HG02759 (cell line): ENCODE measurements around the gene CCL11.

Experiments used
- ATAC-seq: cut with Tn5 transposase; IDR thresholded peaks from one replicate; pipeline ENCODE4 v1.9.1; 2021; ENCODE audit warnings: mild to moderate bottlenecking, moderate library complexity; ENCODE audit not compliant: unreplicated experiment

The CCL11 gene

GRCh38 chr17:34285286-34285792 lies at the start of gene CCL11:
Gene CCL11, plus strand, starts transcription at chr17:34285742. Its CDS starts 67 bp downstream, at chr17:34285809.
- ATAC-seq: no peak

GRCh38 chr17:34236281-34236892 lies 49.2 kb upstream of the CCL11 start:
- ATAC-seq: no peak

GRCh38 chr17:34237458-34237857 lies 48.1 kb upstream of the CCL11 start:
- ATAC-seq: no peak

- no peak for ATAC-seq
These were observed 44.5 kb upstream of the CCL11 start for GRCh38 chr17:34241062-34241461.

- no peak for ATAC-seq
These were observed 42.8 kb upstream of the CCL11 start for GRCh38 chr17:34242587-34243363.

- no peak for ATAC-seq
These were observed 41.9 kb upstream of the CCL11 start for GRCh38 chr17:34243364-34244320.

GRCh38 chr17:34245351-34245905 lies 40.1 kb upstream of the CCL11 start:
- ATAC-seq: no peak

- ATAC-seq: no peak
These were observed 39.1 kb upstream of the CCL11 start for GRCh38 chr17:34246446-34246845.

- no peak for ATAC-seq
These were observed 38.7 kb upstream of the CCL11 start for GRCh38 chr17:34246881-34247280.

GRCh38 chr17:34248511-34249024 lies 37.0 kb upstream of the CCL11 start:
- no peak for ATAC-seq

GRCh38 chr17:34249061-34249460 lies 36.5 kb upstream of the CCL11 start:
- ATAC-seq: no peak

- ATAC-seq: no peak
These were observed 36.1 kb upstream of the CCL11 start for GRCh38 chr17:34249478-34249877.

GRCh38 chr17:34251186-34251585 lies 34.4 kb upstream of the CCL11 start:
- ATAC-seq: no peak

GRCh38 chr17:34252095-34252443 lies 33.5 kb upstream of the CCL11 start:
- no peak for ATAC-seq

- ATAC-seq: no peak
These were observed 33.0 kb upstream of the CCL11 start for GRCh38 chr17:34252444-34253138.

GRCh38 chr17:34253139-34253525 lies 32.4 kb upstream of the CCL11 start:
- ATAC-seq: no peak

- ATAC-seq: no peak
These were observed 31.4 kb upstream of the CCL11 start for GRCh38 chr17:34254146-34254545.

GRCh38 chr17:34254651-34255380 lies 30.7 kb upstream of the CCL11 start, which contains the start of gene CCL2:
Gene CCL2, plus strand, starts transcription at chr17:34255285. Its CDS starts 65 bp downstream, at chr17:34255350.
- ATAC-seq: no peak

GRCh38 chr17:34255381-34255732 lies 30.2 kb upstream of the CCL11 start:
- ATAC-seq: no peak
